GM19099 (cell line): ENCODE results near the gene PLGRKT.

Experiments used
- POLR2A ChIP-seq: IDR thresholded peaks from 3 replicates; pipeline ENCODE4 v1.6.1; 2011; ENCODE audit warnings: low read depth; ENCODE audit not compliant: insufficient read length; ENCODE audit errors: extremely low read depth

Gene PLGRKT

GRCh38 chr9:5460157-5460556, 22.4 kb upstream of the PLGRKT start:
- TF ChIP-seq POLR2A: no peak

GRCh38 chr9:5459289-5459829, 21.6 kb upstream of the PLGRKT start:
- no peak for TF ChIP-seq POLR2A

- TF ChIP-seq POLR2A: no peak
These were observed 17.5 kb upstream of the PLGRKT start for GRCh38 chr9:5455181-5455580.

- no peak for TF ChIP-seq POLR2A
These were observed 15.9 kb upstream of the PLGRKT start for GRCh38 chr9:5453673-5454072.

GRCh38 chr9:5453004-5453403, 15.3 kb upstream of the PLGRKT start:
- TF ChIP-seq POLR2A: no peak

- no peak for TF ChIP-seq POLR2A
These were observed 14.5 kb upstream of the PLGRKT start for GRCh38 chr9:5452286-5452609.

GRCh38 chr9:5450359-5451091, 12.8 kb upstream of the PLGRKT start, which contains the start of gene CD274:
CD274 (plus strand) TSS chr9:5450542; CDS start chr9:5456114, 5,572 bp downstream.
- peak; percentile 93 for TF ChIP-seq POLR2A

- TF ChIP-seq POLR2A: no peak
These were observed 12.0 kb upstream of the PLGRKT start for GRCh38 chr9:5449521-5450358.

GRCh38 chr9:5448461-5449435, 11.0 kb upstream of the PLGRKT start:
- TF ChIP-seq POLR2A: peak; percentile 19

- TF ChIP-seq POLR2A: no peak
These were observed 10.3 kb upstream of the PLGRKT start for GRCh38 chr9:5448016-5448415.

GRCh38 chr9:5447337-5447736, 9.6 kb upstream of the PLGRKT start:
- no peak for TF ChIP-seq POLR2A

- no peak for TF ChIP-seq POLR2A
These were observed 8.9 kb upstream of the PLGRKT start for GRCh38 chr9:5446451-5447236.

- no peak for TF ChIP-seq POLR2A
These were observed 8.2 kb upstream of the PLGRKT start for GRCh38 chr9:5445886-5446285.

- no peak for TF ChIP-seq POLR2A
These were observed 6.1 kb upstream of the PLGRKT start for GRCh38 chr9:5443850-5444249.
